Measurements from ENCODE around the gene FAF2. TPM values are rescaled to one million over a fixed set of nuclear protein-coding genes. Genes with fewer than 3 reads are reported as not detected.

FAF2 gene
- total RNA-seq, 1 donor from 2014 or later = 47.2 TPM

- DNase-seq (ENCODE audit: low spot score) = no peak
Observed at GRCh38 chr5:176507911-176508310, 59.7 kb downstream of the FAF2 start.

DNA sequence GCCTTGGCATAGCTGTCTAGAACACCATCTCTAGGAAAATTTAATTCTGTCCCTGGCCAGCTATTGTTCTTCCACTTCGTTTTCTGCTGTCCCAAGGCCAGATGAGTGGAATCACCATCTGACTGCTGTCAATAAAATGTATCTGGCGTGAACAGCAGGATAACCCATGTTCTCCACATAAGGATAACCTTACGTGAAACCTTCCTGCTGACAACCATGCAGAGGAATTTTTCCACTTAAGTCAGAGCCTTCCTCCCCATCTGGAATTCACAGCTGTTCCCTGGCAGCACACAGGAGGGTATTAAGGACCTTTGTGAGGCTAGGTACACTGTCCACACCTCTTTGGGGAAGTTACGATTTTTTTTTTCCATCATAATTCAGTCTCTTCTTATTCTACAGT is 60.4 kb downstream of the FAF2 start:
- DNase-seq (ENCODE audit: low spot score) = peak; percentile 15

GRCh38 chr5:176513788-176514187 is 65.6 kb downstream of the FAF2 start:
- DNase-seq (ENCODE audit: low spot score) = no peak

- no peak for DNase-seq (ENCODE audit: low spot score)
Observed at GRCh38 chr5:176514244-176514950, 66.2 kb downstream of the FAF2 start.

DNA sequence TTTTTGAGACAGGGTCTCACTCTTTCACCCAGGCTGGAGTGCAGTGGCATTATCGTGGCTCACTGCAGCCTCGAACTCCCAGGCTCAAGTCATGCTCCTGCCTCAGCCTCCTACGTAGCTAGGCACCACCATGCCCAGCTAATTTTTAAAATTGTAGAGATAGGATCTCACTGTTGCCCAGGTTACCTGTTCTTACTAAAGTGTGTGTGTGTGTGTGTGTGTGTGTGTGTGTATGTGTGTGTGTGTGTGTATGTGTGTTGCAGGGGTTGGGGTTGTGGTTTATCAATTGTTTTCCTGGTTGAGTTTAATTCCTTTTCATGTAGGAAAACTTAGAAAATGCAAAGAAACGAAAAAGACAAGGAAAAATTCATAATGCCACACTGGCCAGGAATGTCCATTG is 67.2 kb downstream of the FAF2 start:
- no peak for DNase-seq (ENCODE audit: low spot score)

DNA sequence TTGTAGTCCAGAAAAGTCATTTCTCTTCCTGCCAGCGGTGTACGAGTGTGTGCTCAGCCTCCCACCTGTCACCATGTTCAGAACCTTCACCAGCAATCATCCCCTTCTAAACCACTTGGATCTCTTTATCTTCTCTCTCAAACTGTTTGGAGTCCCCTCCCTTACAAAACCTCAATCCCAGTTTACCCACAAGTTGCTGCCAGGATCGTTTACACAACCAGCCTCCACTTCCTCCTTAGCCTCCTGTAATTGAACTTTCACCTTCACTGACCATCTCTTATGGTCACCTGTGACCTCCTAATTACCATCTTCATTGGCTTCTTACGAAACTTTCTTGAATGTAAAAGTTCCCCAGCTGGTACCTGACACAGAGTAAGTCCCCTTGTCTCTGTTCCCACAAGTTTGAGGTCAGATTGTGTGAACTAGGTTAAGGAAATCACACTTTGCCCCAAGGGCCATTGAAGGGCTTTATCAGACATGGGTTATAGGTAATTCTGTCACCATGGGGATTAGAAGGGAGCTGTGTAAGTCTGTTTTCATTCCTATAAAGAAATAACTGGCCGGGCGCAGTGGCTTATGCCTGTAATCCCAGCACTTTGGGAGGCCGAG is 69.0 kb downstream of the FAF2 start:
- no peak for DNase-seq (ENCODE audit: low spot score)

DNA sequence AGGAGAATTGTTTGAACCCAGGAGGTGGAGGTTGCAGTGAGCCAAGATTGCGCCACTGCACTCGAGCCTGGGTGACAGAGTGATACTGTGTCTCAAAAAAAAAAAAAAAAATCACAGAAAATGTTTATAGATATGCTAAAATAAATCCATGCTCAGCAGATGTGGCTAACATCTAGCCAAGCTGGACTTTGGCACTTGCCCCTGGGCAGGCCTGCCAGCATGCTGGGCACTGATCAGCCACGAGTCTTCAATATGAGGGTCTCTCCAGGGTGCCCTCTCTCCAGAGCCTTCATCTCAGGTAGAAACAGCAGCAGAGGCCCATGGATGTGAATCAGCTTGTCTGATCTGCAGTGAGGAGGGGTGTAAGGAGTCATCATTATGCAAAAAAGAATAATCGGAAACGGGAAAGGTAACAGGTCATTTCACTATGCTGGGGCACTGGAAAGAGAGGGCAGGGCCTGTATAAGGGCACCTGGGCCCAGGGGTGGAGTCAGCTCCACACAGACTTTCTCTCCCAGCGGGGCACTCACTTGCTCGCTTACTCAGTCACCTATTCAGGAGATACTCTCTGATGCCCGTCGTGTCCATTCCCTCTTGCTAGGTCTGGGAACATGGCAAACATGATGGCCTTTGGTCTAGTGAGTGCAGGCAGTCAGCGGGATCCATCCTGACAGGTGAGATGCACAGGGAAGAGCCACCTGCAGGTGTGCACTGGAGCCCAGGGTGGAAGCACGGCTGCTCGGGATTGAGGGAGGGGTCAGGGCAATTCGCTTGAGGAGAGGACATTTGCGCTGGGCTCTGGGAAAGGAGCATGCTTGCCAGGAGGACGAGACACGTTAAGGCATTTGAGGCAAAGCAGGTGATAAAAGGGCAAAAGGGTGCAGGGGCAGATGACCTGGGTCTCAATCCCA is 71.9 kb downstream of the FAF2 start:
- DNase-seq (ENCODE audit: low spot score) = no peak

DNA sequence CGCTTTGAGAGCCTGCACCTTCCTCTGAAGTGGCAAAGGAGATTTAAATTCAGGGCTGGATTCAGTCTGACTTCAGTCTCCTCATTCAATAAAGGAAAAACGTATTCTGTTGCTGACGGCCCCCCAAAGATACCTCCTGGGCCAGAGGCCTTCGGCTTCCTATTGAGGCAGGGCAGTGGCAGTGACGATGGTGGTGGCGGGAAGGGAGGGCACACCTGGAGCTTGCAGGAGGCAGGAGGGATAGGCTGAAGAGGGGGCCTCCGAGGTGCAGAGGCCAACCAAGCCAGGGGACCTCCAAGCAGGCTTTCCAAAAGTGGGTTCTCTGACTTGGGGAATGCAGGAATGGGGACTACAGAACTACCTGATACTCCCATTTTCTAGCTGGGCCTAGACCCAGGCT is 73.1 kb downstream of the FAF2 start:
- no peak for DNase-seq (ENCODE audit: low spot score)

DNA sequence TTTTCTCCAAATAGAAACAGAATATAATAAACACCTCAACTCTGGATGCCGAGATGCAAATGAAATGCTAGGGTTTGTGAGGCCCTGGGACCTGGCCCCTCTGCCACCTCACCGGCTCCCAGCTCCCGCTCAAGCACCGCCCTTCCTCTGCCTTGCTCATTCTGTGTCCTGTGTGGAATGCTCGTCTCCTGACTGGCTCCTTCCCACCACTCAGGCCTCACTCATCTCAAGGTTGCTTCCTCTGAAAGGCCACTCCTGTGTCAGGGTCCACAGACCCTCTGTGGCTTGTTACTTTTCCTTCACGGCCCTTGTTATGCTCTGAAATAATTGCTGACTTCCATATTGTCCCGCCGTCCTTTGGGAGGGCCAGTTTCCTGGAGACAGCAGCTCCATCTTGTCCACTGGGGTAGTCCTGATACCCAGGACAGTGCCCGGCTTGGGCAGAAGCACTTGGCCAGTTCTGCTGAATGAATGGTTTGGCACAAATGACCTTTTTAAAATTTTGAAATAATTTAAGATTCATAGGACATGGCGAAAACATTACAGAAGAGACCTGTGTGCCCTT is 73.6 kb downstream of the FAF2 start:
- no peak for DNase-seq (ENCODE audit: low spot score)

GRCh38 chr5:176524138-176524537 is 76.0 kb downstream of the FAF2 start:
- no peak for DNase-seq (ENCODE audit: low spot score)

- DNase-seq (ENCODE audit: low spot score) = no peak
Observed at GRCh38 chr5:176524987-176525386, 76.8 kb downstream of the FAF2 start.

DNA sequence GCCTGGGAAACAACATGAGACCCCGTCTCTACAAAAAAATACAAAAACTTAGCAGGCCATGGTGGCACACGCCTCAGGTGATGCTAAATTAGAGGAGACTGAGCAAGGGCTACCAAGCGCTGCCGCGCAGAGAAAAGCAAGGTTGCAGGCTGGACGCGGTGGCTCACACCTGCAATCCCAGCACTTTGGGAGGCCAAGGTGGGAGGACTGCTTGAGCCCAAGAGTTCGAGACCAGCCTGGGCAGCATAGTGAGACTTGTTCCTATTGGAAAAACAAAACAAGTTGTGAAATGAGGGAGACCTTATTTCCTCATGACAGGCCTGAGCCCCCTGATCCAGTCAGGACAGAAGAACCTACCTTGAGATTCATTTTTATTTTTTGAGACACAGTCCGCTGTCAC is 77.5 kb downstream of the FAF2 start:
- DNase-seq (ENCODE audit: low spot score) = no peak

- no peak for DNase-seq (ENCODE audit: low spot score)
Observed at GRCh38 chr5:176526462-176526861, 78.3 kb downstream of the FAF2 start.

DNA sequence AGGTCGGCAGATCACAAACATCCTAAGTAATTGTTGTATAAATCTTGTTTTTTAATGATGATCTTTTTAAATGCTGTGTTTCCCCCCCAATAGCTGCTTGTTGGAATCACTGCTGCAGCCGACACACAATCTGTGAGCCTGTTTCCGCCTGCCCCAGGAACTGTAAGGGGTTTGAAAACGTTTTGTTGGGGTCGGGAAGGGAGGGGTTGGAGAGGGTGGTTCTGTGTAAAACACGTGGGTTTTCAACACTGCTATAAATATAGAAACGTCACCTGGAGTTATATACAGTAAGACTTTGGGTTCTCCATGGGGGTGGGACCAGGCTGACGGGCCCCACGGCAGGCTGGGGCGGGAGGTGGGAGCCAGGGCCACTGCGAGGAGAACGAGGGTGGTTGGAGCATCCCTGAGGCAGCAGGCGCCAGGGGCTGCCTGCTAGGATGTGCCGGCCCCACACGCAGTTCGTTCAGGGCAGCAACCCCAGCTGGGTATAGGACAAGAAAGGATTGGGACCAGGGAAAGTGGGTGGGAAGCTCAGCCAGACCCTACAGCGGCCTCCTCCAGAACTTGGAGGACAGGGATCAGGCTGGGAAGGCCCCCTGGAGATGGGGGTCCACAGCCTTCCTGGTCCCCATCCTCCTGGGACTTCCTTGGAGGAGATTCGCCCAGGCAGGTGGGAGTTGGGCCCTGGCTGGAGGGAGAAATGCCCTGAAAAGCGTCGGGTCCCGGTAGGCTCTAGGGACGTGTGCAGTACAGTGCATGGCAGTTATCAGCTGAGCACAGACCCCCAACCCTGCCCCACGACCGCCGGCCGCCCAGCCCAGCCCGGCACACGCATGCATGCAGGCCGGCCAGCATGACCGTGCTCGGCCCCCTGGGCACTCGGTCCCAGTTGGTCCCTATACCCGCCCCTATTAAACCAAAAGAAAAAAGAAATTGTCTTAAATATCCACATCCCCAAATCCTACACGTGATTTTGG is 79.3 kb downstream of the FAF2 start:
- no peak for DNase-seq (ENCODE audit: low spot score)

DNA sequence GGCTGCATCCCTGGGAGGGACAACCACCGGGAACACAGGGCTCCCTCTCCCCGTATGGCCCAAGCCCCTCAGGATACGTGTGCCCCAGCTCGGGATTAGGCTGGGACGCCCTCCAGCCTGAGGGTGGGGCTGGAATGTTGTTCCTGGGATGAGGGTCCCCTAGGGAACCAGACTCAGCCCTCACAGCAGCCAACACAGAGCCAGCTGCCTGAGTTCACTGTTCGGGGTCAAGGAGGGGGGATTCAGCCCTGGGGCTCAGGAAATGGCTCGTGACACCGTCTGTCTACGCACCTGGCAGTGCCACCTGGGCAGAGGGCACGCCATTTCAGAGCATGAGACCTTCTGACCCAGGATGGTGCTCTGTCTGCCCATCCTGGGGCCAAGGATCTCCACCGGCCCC is 80.1 kb downstream of the FAF2 start:
- no peak for DNase-seq (ENCODE audit: low spot score)

DNA sequence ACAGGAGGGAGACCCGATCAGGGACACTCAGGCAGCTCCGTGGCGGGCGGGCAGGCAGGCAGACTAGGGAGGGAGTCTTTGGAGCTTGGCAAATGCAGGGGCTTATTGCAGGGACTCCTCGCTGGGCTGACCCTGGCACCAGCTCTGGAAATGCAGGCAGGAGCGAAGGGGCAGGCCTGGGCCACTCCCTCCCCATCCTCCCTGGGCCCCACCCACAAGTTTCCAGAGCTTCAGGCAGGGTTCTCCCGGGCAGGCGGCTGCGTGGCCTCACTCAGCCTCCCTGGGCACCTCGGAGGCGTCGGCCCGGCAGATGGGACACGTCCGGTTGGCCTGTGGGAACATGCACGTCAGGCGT is 80.6 kb downstream of the FAF2 start:
- DNase-seq (ENCODE audit: low spot score) = no peak

GRCh38 chr5:176529116-176529740 is 81.0 kb downstream of the FAF2 start:
- no peak for DNase-seq (ENCODE audit: low spot score)

DNA sequence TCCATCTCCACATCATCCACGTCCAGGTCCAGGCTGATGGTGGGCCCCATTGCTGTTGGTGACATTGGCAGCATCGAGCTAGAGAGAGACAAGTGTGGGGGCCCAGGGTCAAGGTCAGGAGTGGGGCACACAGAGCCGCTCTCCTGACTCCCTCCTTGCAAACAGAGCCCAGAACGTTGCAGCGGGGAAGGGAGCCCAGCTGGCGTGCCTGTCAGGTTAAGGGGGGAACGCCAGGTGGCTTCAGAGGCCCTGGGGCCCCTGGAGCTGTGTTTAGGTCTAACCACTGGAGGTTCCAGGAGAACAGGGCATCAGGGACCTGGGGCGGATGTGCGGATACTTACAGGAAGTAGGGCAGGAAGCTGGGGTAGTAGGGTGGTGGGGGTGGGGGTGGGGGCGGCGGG is 81.6 kb downstream of the FAF2 start:
- no peak for DNase-seq (ENCODE audit: low spot score)

DNA sequence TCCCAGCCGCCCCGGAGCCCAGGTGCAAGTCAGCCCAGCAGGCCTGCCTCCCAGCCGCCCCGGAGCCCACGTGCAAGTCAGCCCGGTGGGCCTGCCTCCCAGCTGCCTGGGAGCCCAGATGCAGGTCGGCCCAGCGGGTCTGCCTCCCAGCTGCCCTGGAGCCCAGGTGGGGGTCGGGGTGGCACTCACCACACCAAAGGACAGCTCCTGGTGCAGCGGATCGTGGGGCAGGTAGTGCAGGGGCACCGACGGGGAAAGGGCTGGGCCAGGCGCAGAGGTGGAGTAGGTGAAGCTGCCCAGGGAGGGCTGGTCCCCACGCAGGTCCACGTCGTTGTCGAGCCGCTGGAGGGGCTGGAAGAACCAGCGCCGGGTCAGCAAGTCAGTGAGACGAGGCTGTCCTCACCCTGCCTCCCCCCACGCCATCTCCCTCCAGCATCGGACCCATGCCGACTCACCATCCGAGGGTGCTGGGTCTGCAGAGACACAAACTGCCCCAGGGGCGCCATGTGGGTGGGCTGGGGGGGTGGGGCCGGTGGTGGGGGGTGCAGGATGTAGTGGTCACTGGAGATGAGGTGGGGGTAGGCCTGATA is 82.3 kb downstream of the FAF2 start:
- no peak for DNase-seq (ENCODE audit: low spot score)

All from umbilical cord (tissue), 2 donors.